ENCODE data around the gene GRB14. TPM values are rescaled to one million over a fixed set of nuclear protein-coding genes. Genes with fewer than 3 reads are reported as not detected.

The GRB14 gene
- polyA plus RNA-seq, 1 donor from 2014 or later: not detected

- H3K36me3 Mint-ChIP-seq: no peaks in the 10 kb centered on the region
Observed at GRCh38 chr2:164593959-164594358, 27.3 kb downstream of the GRB14 start.

DNA sequence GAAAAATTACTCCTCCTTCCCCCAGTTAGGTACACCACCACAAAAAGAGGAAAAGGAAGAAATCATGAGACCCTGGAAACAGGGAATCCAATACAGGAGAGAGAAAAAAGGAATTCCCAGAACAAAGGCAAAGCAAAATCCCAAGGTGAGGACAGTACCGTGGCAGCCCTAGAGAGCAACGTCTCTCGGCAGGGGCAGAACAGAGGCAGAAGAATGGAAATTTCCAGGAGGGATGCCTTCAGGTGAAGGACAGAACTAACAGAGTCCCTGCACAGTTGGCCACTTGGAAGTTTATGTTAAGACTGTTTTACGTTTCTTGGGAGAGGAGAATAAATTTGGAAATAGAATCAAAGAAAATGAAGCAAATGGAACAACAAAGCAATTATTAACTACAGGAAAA lies 27.7 kb downstream of the GRB14 start:
- Mint-ChIP-seq H3K36me3 (no peaks in the 10 kb centered on the region), H3K27me3 (peaks cover 3% of the 10 kb centered on the region), H3K4me3 (no peak overlapping the region), H3K27ac (no peak overlapping the region), H3K4me1 (no peaks in the 10 kb centered on the region), H3K9me3 (peaks cover 3 to 7% (median 6%) of the 10 kb centered on the region in 3 donors)

More at GRCh38 chr2:164593959-164594358, 27.3 kb downstream of the GRB14 start:
- Mint-ChIP-seq H3K4me1 (no peaks in the 10 kb centered on the region), H3K27ac (no peak overlapping the region), H3K9me3 (peaks cover 3 to 7% (median 6%) of the 10 kb centered on the region in 3 donors), H3K27me3 (peaks cover 4% of the 10 kb centered on the region), H3K4me3 (no peak overlapping the region)

DNA sequence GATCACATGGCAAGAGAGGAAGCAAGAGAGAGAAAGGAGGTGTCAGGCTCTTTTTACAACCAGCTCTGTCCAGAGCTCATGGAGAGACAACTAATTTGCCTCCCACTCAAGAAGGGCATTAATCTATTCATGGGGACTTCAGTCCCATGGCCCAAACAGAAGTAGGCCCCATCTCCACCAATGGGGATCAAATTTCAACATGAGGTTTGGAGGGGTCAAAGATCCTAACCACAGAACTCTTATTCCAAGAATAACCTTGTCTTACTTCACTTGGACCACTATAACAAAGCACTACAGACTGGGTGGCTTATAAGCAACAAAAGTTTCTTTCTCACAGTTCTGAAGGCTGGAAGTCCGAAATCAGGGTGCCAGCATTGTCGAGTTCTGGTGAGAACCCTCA lies 31.8 kb downstream of the GRB14 start:
- Mint-ChIP-seq H3K27ac (no peak overlapping the region), H3K9me3 (peaks cover 3 to 7% (median 6%) of the 10 kb centered on the region in 3 donors), H3K36me3 (no peaks in the 10 kb centered on the region), H3K4me3 (no peak overlapping the region), H3K27me3 (peaks cover 7% of the 10 kb centered on the region), H3K4me1 (no peaks in the 10 kb centered on the region)

DNA sequence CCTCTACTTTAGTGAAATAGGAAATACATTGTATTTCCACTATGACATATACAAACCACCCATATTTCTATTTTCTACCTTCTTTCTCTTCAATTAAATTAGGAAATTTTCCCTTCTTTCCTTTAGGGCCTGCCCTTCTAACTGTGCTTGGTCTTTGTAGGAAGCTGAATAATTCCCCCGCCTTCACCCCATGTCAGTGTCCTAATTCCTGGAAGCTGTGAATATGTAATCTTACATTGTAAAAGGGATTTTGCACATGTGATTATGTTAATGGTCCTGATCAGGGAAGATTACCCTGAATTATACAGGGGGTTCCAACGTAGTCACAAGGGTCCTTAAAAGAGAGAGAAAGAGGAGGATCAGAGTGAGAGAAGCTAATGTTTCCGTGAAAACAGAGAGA lies 40.2 kb downstream of the GRB14 start:
- peaks cover 5% of the 10 kb centered on the region for H3K27me3 Mint-ChIP-seq
- peaks cover 0 to 2% (median 0%) of the 10 kb centered on the region in 3 donors for H3K9me3 Mint-ChIP-seq
- no peaks in the 10 kb centered on the region for H3K4me1 Mint-ChIP-seq
- no peaks in the 10 kb centered on the region for H3K36me3 Mint-ChIP-seq
- no peak overlapping the region for H3K4me3 Mint-ChIP-seq
- H3K27ac Mint-ChIP-seq: no peak overlapping the region

GRCh38 chr2:164574931-164575330 lies 46.4 kb downstream of the GRB14 start:
- Mint-ChIP-seq H3K36me3 (no peaks in the 10 kb centered on the region), H3K4me1 (peaks cover 0 to 1% (median 0%) of the 10 kb centered on the region in 3 donors), H3K4me3 (no peak overlapping the region), H3K27ac (no peak overlapping the region), H3K27me3 (peaks cover 1% of the 10 kb centered on the region), H3K9me3 (peaks cover 0 to 2% (median 0%) of the 10 kb centered on the region in 3 donors)

DNA sequence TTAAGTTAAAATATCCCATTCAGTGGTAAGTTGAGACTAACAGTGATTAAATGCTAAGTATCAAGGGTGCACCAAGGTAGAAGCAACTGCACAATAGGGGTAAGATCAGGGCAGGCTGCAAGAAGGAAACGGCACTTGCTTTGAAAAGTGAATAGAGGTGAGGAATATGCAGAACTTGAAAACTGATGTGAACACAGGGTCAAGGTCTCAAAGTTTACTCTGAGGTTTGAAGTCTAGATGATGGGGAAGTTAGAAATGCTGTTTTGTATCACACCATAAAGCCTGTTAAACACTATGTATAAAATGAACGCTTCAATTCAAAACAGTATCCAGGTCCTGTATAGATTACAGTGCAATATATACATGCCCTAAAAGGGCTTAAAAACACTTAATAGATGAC lies 50.8 kb downstream of the GRB14 start:
- no peaks in the 10 kb centered on the region for H3K36me3 Mint-ChIP-seq
- H3K4me3 Mint-ChIP-seq: no peak overlapping the region
- H3K4me1 Mint-ChIP-seq: peaks cover 0 to 1% (median 0%) of the 10 kb centered on the region in 3 donors
- no peaks in the 10 kb centered on the region for H3K9me3 Mint-ChIP-seq
- no peak overlapping the region for H3K27ac Mint-ChIP-seq
- H3K27me3 Mint-ChIP-seq: no peaks in the 10 kb centered on the region

- Mint-ChIP-seq H3K36me3 (no peaks in the 10 kb centered on the region), H3K27ac (no peak overlapping the region), H3K27me3 (no peaks in the 10 kb centered on the region)
Observed at GRCh38 chr2:164569378-164569777, 51.9 kb downstream of the GRB14 start.

DNA sequence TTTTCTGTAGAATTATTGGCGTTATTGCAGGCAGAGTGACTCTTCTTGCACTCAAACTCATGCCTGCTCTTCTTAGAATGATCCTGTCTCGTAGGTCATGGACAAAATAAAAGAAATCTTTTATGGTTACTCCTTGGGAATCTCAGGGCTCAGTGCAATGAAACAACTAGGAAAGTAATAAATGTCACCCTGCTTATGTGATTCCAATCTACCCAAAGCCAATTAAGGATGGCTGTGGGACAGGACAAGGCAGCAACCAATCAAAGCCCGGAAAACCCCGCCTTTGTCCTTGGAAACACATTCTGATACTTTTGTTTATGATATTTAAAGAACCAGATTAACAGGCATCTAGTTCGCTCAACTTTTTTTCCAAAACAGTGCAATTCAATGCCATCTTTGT lies 53.0 kb downstream of the GRB14 start:
- Mint-ChIP-seq H3K4me3 (no peak overlapping the region), H3K27ac (no peak overlapping the region), H3K9me3 (no peaks in the 10 kb centered on the region), H3K27me3 (no peaks in the 10 kb centered on the region), H3K4me1 (peaks cover 0 to 1% (median 0%) of the 10 kb centered on the region in 3 donors), H3K36me3 (no peaks in the 10 kb centered on the region)

More at GRCh38 chr2:164569378-164569777, 51.9 kb downstream of the GRB14 start:
- peaks cover 0 to 1% (median 0%) of the 10 kb centered on the region in 3 donors for H3K4me1 Mint-ChIP-seq
- no peaks in the 10 kb centered on the region for H3K9me3 Mint-ChIP-seq
- no peak overlapping the region for H3K4me3 Mint-ChIP-seq

- Mint-ChIP-seq H3K4me1 (peaks cover 0 to 3% (median 1%) of the 10 kb centered on the region in 3 donors), H3K36me3 (no peaks in the 10 kb centered on the region)
Observed at GRCh38 chr2:164567335-164567989, 53.8 kb downstream of the GRB14 start.

GRCh38 chr2:164565359-164565758 lies 55.9 kb downstream of the GRB14 start:
- Mint-ChIP-seq H3K4me3 (no peak overlapping the region), H3K36me3 (no peaks in the 10 kb centered on the region), H3K9me3 (no peaks in the 10 kb centered on the region), H3K27me3 (peaks cover 1% of the 10 kb centered on the region), H3K4me1 (peaks cover 0 to 3% (median 0%) of the 10 kb centered on the region in 3 donors), H3K27ac (no peak overlapping the region)

More at GRCh38 chr2:164567335-164567989, 53.8 kb downstream of the GRB14 start:
- Mint-ChIP-seq H3K4me3 (no peak overlapping the region), H3K27ac (no peak overlapping the region), H3K27me3 (peaks cover 1% of the 10 kb centered on the region), H3K9me3 (no peaks in the 10 kb centered on the region)

- Mint-ChIP-seq H3K4me1 (peaks cover 0 to 3% (median 0%) of the 10 kb centered on the region in 3 donors), H3K27ac (peak overlapping the region in 1 of 3 donors; percentile 1), H3K9me3 (no peaks in the 10 kb centered on the region), H3K4me3 (no peak overlapping the region), H3K36me3 (no peaks in the 10 kb centered on the region), H3K27me3 (peaks cover 1% of the 10 kb centered on the region)
Observed at GRCh38 chr2:164562666-164563065, 58.6 kb downstream of the GRB14 start.

GRCh38 chr2:164561991-164562390 lies 59.3 kb downstream of the GRB14 start:
- Mint-ChIP-seq H3K4me1 (peaks cover 0 to 3% (median 0%) of the 10 kb centered on the region in 3 donors), H3K4me3 (no peak overlapping the region), H3K36me3 (no peaks in the 10 kb centered on the region), H3K27ac (no peak overlapping the region), H3K9me3 (no peaks in the 10 kb centered on the region), H3K27me3 (peaks cover 1% of the 10 kb centered on the region)

DNA sequence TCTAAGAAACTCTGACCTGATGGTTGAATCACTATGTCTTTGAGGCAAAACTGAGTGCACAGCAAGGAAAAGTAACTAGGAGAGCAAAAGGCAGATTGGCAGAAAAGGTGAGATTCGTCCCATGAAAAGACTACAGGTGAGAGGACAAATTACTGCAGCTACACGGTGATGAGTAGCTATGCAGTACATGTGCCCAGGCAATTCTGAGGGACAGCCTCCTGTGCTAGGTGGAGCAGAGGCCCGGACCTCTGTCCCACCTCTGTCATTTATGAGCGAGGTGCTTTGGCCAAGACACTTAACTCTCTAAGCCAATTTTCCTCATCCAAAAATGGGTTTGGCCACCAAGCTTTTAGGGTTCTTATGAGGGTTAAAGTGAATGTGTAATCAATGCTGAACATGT lies 59.9 kb downstream of the GRB14 start:
- peaks cover 4% of the 10 kb centered on the region for H3K27me3 Mint-ChIP-seq
- H3K9me3 Mint-ChIP-seq: no peaks in the 10 kb centered on the region
- H3K36me3 Mint-ChIP-seq: no peaks in the 10 kb centered on the region
- no peak overlapping the region for H3K4me3 Mint-ChIP-seq
- peaks cover 0 to 3% (median 0%) of the 10 kb centered on the region in 3 donors for H3K4me1 Mint-ChIP-seq
- no peak overlapping the region for H3K27ac Mint-ChIP-seq

GRCh38 chr2:164560902-164561301 lies 60.4 kb downstream of the GRB14 start:
- Mint-ChIP-seq H3K36me3 (no peaks in the 10 kb centered on the region), H3K4me3 (no peak overlapping the region), H3K4me1 (peaks cover 0 to 3% (median 0%) of the 10 kb centered on the region in 3 donors), H3K27ac (no peak overlapping the region), H3K27me3 (peaks cover 5% of the 10 kb centered on the region), H3K9me3 (no peaks in the 10 kb centered on the region)

GRCh38 chr2:164560181-164560792 lies 61.0 kb downstream of the GRB14 start:
- Mint-ChIP-seq H3K36me3 (no peaks in the 10 kb centered on the region), H3K27me3 (peaks cover 5% of the 10 kb centered on the region), H3K27ac (no peak overlapping the region)

GRCh38 chr2:164558450-164558849 lies 62.8 kb downstream of the GRB14 start:
- peaks cover 0 to 3% (median 0%) of the 10 kb centered on the region in 3 donors for H3K4me1 Mint-ChIP-seq
- H3K36me3 Mint-ChIP-seq: no peaks in the 10 kb centered on the region
- H3K9me3 Mint-ChIP-seq: no peaks in the 10 kb centered on the region
- H3K4me3 Mint-ChIP-seq: no peak overlapping the region
- H3K27ac Mint-ChIP-seq: no peak overlapping the region
- peaks cover 5% of the 10 kb centered on the region for H3K27me3 Mint-ChIP-seq

More at GRCh38 chr2:164560181-164560792, 61.0 kb downstream of the GRB14 start:
- Mint-ChIP-seq H3K4me3 (no peak overlapping the region), H3K9me3 (no peaks in the 10 kb centered on the region), H3K4me1 (peaks cover 0 to 3% (median 0%) of the 10 kb centered on the region in 3 donors)

Data from IgD-negative memory B cell (primary cell).